Mesenchymal stem cell (in vitro differentiated cells and primary cell): ENCODE results near the gene SLC25A23.

ENCODE experiments used
- DNase-seq: peaks from one replicate; pipeline ENCODE4 v3.0.0-alpha.2; 2013
- H2AFZ ChIP-seq: one replicate; pipeline ENCODE4 v1.6.1; 2013; ENCODE audit warnings: low read depth, mild to moderate bottlenecking, control low read depth, inconsistent platforms, low read length, moderate library complexity
- H2AK5ac ChIP-seq: 2 replicates; pipeline ENCODE4 v1.6.1; 2013; ENCODE audit warnings: low read length, moderate library complexity, mild to moderate bottlenecking, inconsistent platforms; ENCODE audit not compliant: severe bottlenecking
- H2BK120ac ChIP-seq: one replicate; pipeline ENCODE4 v1.6.1; 2013; ENCODE audit warnings: low read depth, mild to moderate bottlenecking, inconsistent platforms, low read length, moderate library complexity
- H2BK12ac ChIP-seq, 2 experiments: one replicate each; pipeline ENCODE4 v1.6.1; 2013; ENCODE audit warnings: inconsistent platforms in 2 of 2, low read length in 2 of 2, mild to moderate bottlenecking in 2 of 2, moderate library complexity in 2 of 2, control low read depth in 1 of 2
- H2BK15ac ChIP-seq: one replicate; pipeline ENCODE4 v1.6.1; 2013; ENCODE audit warnings: mild to moderate bottlenecking, low read depth, inconsistent platforms; ENCODE audit not compliant: poor library complexity, severe bottlenecking
- H2BK5ac ChIP-seq: 2 replicates; pipeline ENCODE4 v1.6.1; 2013; ENCODE audit warnings: low read depth, mild to moderate bottlenecking, low read length, control low read depth, inconsistent platforms; ENCODE audit not compliant: poor library complexity, severe bottlenecking
- H3K14ac ChIP-seq, 2 experiments: one replicate each; pipeline ENCODE4 v1.6.1; 2013; ENCODE audit warnings: inconsistent platforms in 2 of 2, low read length in 2 of 2, control low read depth in 1 of 2, mild to moderate bottlenecking in 1 of 2, moderate library complexity in 1 of 2
- H3K18ac ChIP-seq, 2 experiments: one replicate each; pipeline ENCODE4 v1.6.1; 2013; ENCODE audit warnings: inconsistent platforms in 2 of 2, low read length in 2 of 2, control low read depth in 1 of 2, low read depth in 1 of 2, mild to moderate bottlenecking in 1 of 2
- H3K23ac ChIP-seq, 2 experiments: one replicate each; pipeline ENCODE4 v1.6.1; 2013; ENCODE audit warnings: inconsistent platforms in 2 of 2, low read length in 2 of 2, mild to moderate bottlenecking in 2 of 2, moderate library complexity in 2 of 2, control low read depth in 1 of 2
- H3K27ac ChIP-seq: 2 replicates; pipeline ENCODE4 v1.5.1; 2013; ENCODE audit warnings: mild to moderate bottlenecking, moderate library complexity, low read length, control low read depth, inconsistent platforms; ENCODE audit not compliant: poor library complexity, severe bottlenecking
- H3K27me3 ChIP-seq, 2 experiments: 2 replicates each; pipeline versions ENCODE4 v1.6.1 to v1.7.0; 2013; ENCODE audit warnings: low read length in 2 of 2, mild to moderate bottlenecking in 2 of 2, moderate library complexity in 2 of 2, control low read depth in 1 of 2, inconsistent platforms in 1 of 2; ENCODE audit not compliant: control insufficient read depth in 1 of 2, insufficient read depth in 1 of 2
- H3K36me3 ChIP-seq, 2 experiments: 2 replicates each; pipeline versions ENCODE4 v1.6.1 to v1.7.0; 2013; ENCODE audit warnings: low read length in 2 of 2, control low read depth in 1 of 2, inconsistent platforms in 1 of 2, low read depth in 1 of 2, mild to moderate bottlenecking in 1 of 2; ENCODE audit not compliant: insufficient read depth in 2 of 2, control insufficient read depth in 1 of 2
- H3K4ac ChIP-seq, 2 experiments: one replicate each; pipeline ENCODE4 v1.6.1; 2013; ENCODE audit warnings: inconsistent platforms in 2 of 2, low read length in 2 of 2, mild to moderate bottlenecking in 2 of 2, moderate library complexity in 2 of 2, control low read depth in 1 of 2, low read depth in 1 of 2
- H3K4me1 ChIP-seq: 2 replicates; pipeline ENCODE4 v1.6.1; 2013; ENCODE audit warnings: low read depth, low read length, control low read depth; ENCODE audit not compliant: control insufficient read depth, insufficient read depth
- H3K4me2 ChIP-seq: 2 replicates; pipeline ENCODE4 v1.6.1; 2013; ENCODE audit warnings: low read length, mild to moderate bottlenecking, inconsistent platforms; ENCODE audit not compliant: poor library complexity, severe bottlenecking
- H3K4me3 ChIP-seq, 2 experiments: 2 replicates each; pipeline versions ENCODE4 v1.5.1 to v1.7.0; 2013; ENCODE audit warnings: low read length in 2 of 2, mild to moderate bottlenecking in 2 of 2, control low read depth in 1 of 2, low read depth in 1 of 2; ENCODE audit not compliant: insufficient read depth in 1 of 2
- H3K79me1 ChIP-seq: replicated peaks from 2 replicates; pipeline ENCODE4 v1.6.1; 2013; ENCODE audit warnings: mild to moderate bottlenecking, control low read depth, low read length, inconsistent platforms; ENCODE audit not compliant: poor library complexity, severe bottlenecking
- H3K9ac ChIP-seq: 2 replicates; pipeline ENCODE4 v1.7.0; 2013; ENCODE audit warnings: mild to moderate bottlenecking, low read length, moderate library complexity
- H3K9me3 ChIP-seq: 2 replicates; pipeline ENCODE4 v1.7.0; 2013; ENCODE audit warnings: mild to moderate bottlenecking, low read length; ENCODE audit not compliant: control insufficient read depth
- H4K8ac ChIP-seq: one replicate; pipeline ENCODE4 v1.6.1; 2013; ENCODE audit warnings: inconsistent platforms, mild to moderate bottlenecking, low read length, moderate library complexity
- H4K91ac ChIP-seq: one replicate; pipeline ENCODE4 v1.6.1; 2013; ENCODE audit warnings: mild to moderate bottlenecking, low read length, inconsistent platforms
- WGBS: methylation state at CpG from one replicate; pipeline ENCODE4 v1.1.7; 2013; ENCODE audit warnings: mixed read lengths; 5-methylcytosine and 5-hydroxymethylcytosine counted together

SLC25A23 gene

GRCh38 chr19:6412447-6413091 lies 47.0 kb downstream of the SLC25A23 start:
- Histone ChIP-seq H2BK120ac (no peak overlapping the region), H3K9ac (peak overlapping the region; percentile 26), H3K36me3 (peaks cover 33 to 56% of the 10 kb centered on the region in 2 experiments), H3K79me1 (peaks cover 35% of the 10 kb centered on the region), H3K23ac (no peak overlapping the region), H3K27me3 (no peaks in the 10 kb centered on the region), H3K18ac (no peak overlapping the region), H4K91ac (peak overlapping the region; percentile 45), H3K27ac (no peak overlapping the region), H3K4me2 (no peak overlapping the region), H2AFZ (no peak overlapping the region), H3K14ac (no peak overlapping the region), H2AK5ac (no peak overlapping the region), H3K9me3 (no peaks in the 10 kb centered on the region), H2BK12ac (peak overlapping the region in 1 of 2 experiments; percentile 10), H3K4ac (no peak overlapping the region), H2BK5ac (no peak overlapping the region), H3K4me3 (peak overlapping the region in 1 of 2 experiments; percentile 18), H3K4me1 (peaks cover 8% of the 10 kb centered on the region), H4K8ac (no peak overlapping the region), H2BK15ac (no peak overlapping the region)
- no peak for DNase-seq
- 82% methylated on average over 14 of the region's 15 CpGs for WGBS

- Histone ChIP-seq H2BK5ac (no peak overlapping the region), H3K23ac (no peak overlapping the region), H4K8ac (no peak overlapping the region), H2BK12ac (no peak overlapping the region), H3K27ac (no peak overlapping the region), H4K91ac (peak overlapping the region; percentile 56), H3K9ac (no peak overlapping the region), H2BK15ac (no peak overlapping the region), H3K27me3 (no peaks in the 10 kb centered on the region), H2AK5ac (no peak overlapping the region), H3K79me1 (peaks cover 30% of the 10 kb centered on the region), H3K9me3 (no peaks in the 10 kb centered on the region), H3K4me3 (no peak overlapping the region), H3K36me3 (peaks cover 28 to 50% of the 10 kb centered on the region in 2 experiments), H3K4me2 (no peak overlapping the region), H3K18ac (no peak overlapping the region), H3K14ac (no peak overlapping the region), H2BK120ac (no peak overlapping the region), H3K4ac (peak overlapping the region in 1 of 2 experiments; percentile 10), H3K4me1 (peaks cover 8% of the 10 kb centered on the region), H2AFZ (no peak overlapping the region)
- no peak for DNase-seq
- 83% methylated on average over 12 of the region's 12 CpGs for WGBS
Measured at GRCh38 chr19:6412061-6412446, 47.5 kb downstream of the SLC25A23 start.

GRCh38 chr19:6409346-6409745 lies 50.2 kb downstream of the SLC25A23 start:
- H3K4me3 ChIP-seq: no peak overlapping the region
- no peak overlapping the region for H3K23ac ChIP-seq
- no peak overlapping the region for H3K14ac ChIP-seq
- no peaks in the 10 kb centered on the region for H3K9me3 ChIP-seq
- H3K18ac ChIP-seq: no peak overlapping the region
- peaks cover 4 to 23% of the 10 kb centered on the region in 2 experiments for H3K36me3 ChIP-seq
- no peak overlapping the region for H3K4ac ChIP-seq
- H3K4me1 ChIP-seq: peaks cover 8% of the 10 kb centered on the region
- H2BK120ac ChIP-seq: no peak overlapping the region
- H2BK12ac ChIP-seq: no peak overlapping the region
- H3K4me2 ChIP-seq: no peak overlapping the region
- H2BK5ac ChIP-seq: no peak overlapping the region
- no peak overlapping the region for H4K8ac ChIP-seq
- H3K79me1 ChIP-seq: peaks cover 9% of the 10 kb centered on the region
- no peak for DNase-seq
- H2AK5ac ChIP-seq: no peak overlapping the region
- H4K91ac ChIP-seq: no peak overlapping the region
- no peaks in the 10 kb centered on the region for H3K27me3 ChIP-seq
- H2BK15ac ChIP-seq: no peak overlapping the region
- no peak overlapping the region for H2AFZ ChIP-seq
- 98% methylated on average over 6 of the region's 6 CpGs for WGBS
- no peak overlapping the region for H3K9ac ChIP-seq
- H3K27ac ChIP-seq: no peak overlapping the region

- no peak overlapping the region for H2BK12ac ChIP-seq
- no peaks in the 10 kb centered on the region for H3K9me3 ChIP-seq
- H3K18ac ChIP-seq: no peak overlapping the region
- DNase-seq: no peak
- H2AK5ac ChIP-seq: no peak overlapping the region
- H2BK120ac ChIP-seq: no peak overlapping the region
- H2BK5ac ChIP-seq: no peak overlapping the region
- no peaks in the 10 kb centered on the region for H3K27me3 ChIP-seq
- no peak overlapping the region for H3K4ac ChIP-seq
- no peak overlapping the region for H2AFZ ChIP-seq
- H3K4me2 ChIP-seq: no peak overlapping the region
- H4K91ac ChIP-seq: no peak overlapping the region
- no peak overlapping the region for H3K23ac ChIP-seq
- H4K8ac ChIP-seq: no peak overlapping the region
- no peak overlapping the region for H2BK15ac ChIP-seq
- no peaks in the 10 kb centered on the region for H3K79me1 ChIP-seq
- no peak overlapping the region for H3K4me3 ChIP-seq
- 93% methylated on average over 5 of the region's 5 CpGs for WGBS
- no peak overlapping the region for H3K27ac ChIP-seq
- no peak overlapping the region for H3K9ac ChIP-seq
- H3K4me1 ChIP-seq: no peaks in the 10 kb centered on the region
- H3K36me3 ChIP-seq: no peaks in the 10 kb centered on the region
- H3K14ac ChIP-seq: no peak overlapping the region
Measured at GRCh38 chr19:6406401-6406800, 53.2 kb downstream of the SLC25A23 start.
